Stimulated activated CD8-positive, alpha-beta memory T cell treated with anti-CD3 and anti-CD28 coated beads, Interleukin-2, amount 100 ng/mL, for 1 hour (primary cell): ENCODE data around the gene CCDC178.
"Not testable (repeated sequence)": the region's sequence is repeated elsewhere in the genome, so short reads cannot be mapped to it uniquely, and the experiment has no call there.

Source experiments
- DNase-seq, 2 donors: peaks; one replicate each; pipeline ENCODE4 v3.0.0-alpha.2; 2020; ENCODE audit warnings: low read depth in 2 of 2

Gene CCDC178

GRCh38 chr18:33355263-33355662 is 85.3 kb downstream of the CCDC178 start:
- no peak for DNase-seq

DNA sequence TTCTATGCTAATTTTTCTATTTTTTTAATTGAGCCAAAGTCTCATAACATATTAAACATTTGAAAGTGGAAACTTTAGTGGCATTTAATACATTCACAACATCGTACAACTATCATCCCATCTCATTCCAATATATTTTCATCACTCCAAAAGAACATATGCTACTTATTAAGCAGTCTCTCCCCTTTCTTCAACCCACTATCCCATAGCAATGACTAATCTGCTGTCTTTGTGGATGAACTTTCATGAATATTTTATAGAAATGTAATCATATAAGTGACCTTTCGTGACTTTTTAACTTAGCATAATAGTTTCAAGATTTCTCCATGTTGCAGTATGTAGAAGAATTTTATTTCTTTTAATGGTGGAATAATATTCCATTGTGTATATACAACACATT is 90.3 kb downstream of the CCDC178 start:
- no peak for DNase-seq

GRCh38 chr18:33339733-33340132 is 100.8 kb downstream of the CCDC178 start:
- not testable (repeated sequence) for DNase-seq

GRCh38 chr18:33334781-33335180 is 105.7 kb downstream of the CCDC178 start:
- no peak for DNase-seq

DNA sequence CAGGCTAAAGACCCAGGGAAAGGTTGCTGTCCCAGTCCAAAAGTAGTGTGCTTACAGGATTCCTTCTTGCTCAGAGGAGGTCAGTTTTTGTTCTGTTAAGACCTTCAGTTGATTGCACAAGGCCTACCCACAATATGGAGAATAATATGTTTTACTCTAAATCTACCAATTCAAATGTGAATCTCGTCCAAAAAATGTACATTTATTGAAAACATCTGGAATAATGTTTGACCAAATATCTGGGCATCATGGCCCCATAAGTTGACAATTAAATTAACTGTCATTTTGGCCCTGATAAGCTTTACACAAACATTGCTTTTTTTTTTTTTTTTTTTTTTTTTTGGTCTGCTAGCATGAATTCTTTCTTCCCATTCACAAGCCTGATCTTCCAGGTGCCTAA is 109.8 kb downstream of the CCDC178 start:
- DNase-seq = no peak

DNA sequence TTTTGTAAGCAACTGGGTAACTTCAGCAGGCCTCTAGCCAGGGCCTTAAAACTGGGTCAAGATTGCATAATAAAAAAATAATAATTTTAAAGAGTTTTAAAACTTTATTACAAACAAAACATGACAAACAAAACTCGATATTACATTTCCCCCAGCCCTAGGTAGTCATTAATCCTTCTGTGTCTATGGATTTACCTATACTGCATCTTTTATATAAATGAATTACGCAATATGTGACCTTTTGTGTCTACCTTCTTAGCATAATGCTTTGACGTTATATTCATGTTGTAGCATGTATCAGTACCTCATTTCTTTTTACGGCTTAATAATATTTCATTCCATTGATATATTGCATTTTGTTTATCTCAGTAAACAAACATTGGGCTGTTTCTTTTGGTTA is 113.5 kb downstream of the CCDC178 start:
- no peak for DNase-seq

GRCh38 chr18:33317640-33318039 is 122.9 kb downstream of the CCDC178 start:
- DNase-seq = no peak

DNA sequence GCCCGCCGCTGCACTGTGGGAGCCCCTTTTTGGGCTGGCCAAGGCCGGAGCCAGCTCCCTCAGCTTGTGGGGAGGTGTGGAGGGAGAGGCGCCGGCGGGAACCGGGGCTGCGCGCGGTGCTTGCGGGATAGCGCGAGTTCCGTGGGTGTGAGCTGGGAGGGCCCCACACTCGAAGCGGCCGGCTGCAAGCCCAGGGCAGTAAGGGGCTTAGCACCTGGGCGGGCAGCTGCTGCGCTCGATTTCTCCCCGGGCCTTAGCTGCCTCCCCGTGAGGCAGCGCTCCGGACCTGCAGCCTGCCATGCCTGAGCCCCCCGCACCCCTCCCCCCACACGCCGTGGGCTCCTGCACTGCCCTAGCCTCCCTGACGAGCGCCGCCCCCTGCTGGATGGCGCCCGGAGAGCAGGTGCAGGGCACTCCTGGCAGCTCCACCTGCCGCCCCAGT is 124.4 kb downstream of the CCDC178 start:
- DNase-seq = no peak

- no peak for DNase-seq
Observed at GRCh38 chr18:33307520-33307919, 133.0 kb downstream of the CCDC178 start.

- DNase-seq = no peak
Observed at GRCh38 chr18:33304277-33304676, 136.2 kb downstream of the CCDC178 start.

DNA sequence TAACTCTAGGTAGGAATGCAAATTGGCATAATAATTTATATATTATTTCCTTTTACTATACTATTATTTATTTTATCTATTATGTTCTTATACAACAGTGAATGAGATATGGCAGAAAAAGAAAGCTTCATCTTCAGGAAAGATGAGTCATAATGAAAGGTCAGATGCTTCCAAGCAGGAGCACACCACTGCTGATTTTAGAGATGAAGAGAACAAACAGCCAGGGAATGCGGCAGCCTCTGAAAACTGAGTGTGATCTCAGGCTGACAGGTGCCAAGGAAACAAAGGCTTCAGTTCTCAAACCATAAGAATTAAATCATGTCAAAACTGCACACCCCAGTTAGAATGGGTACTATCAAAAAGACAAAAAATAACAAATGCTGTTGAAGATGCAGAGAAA is 149.0 kb downstream of the CCDC178 start:
- no peak for DNase-seq

- DNase-seq = no peak
Observed at GRCh38 chr18:33288082-33288716, 152.3 kb downstream of the CCDC178 start.

DNA sequence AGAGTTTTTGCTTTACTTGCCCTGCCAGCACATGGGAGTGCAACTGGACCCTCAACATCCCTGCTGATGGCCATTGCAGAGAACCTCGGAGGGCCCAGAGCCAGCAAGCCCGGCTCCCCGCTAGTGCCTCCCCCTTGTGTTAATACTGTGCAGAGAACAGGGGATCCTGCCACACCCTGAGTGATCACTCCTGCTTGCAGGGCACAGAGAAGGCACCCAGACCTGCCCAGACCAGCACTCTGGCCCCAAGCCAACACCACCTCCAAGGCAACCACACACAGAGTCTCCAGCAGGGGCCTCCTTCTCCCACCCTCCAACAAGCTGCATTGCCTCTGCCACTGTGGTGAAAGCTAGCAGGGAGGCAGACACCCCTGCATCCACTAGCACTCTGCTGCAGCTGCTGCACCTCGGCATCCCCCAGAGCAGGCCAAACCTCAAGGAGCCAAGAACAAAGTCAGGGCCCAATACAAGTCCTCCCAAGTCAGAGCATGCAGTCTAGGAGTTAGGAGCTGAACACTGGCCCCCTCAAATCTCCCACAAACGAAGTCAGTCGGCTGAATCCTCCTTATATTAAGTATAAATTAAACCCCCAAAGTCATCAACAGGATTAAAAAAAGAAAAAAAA is 157.7 kb downstream of the CCDC178 start:
- DNase-seq = no peak

DNA sequence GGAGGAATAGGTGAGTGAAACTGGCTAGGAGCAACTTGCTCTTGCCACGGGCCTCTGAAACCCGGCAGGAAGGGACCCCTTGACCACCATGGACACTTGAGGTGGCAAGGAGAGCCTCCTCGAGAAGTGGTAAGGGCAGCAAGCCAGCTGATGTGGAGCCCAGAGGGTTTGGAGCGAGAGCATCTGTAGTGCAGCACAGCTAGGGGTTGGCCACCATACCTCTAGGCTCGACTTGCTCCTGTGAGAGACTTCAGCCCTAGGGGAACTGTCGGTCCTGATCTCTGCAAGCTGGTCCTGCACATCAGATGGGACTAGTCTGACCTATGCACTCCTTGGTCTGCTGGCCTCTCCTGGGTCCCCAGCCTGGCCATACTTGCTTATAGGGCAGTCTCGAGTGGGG is 158.4 kb downstream of the CCDC178 start:
- no peak for DNase-seq

GRCh38 chr18:33277431-33277830 is 163.1 kb downstream of the CCDC178 start:
- no peak for DNase-seq

DNA sequence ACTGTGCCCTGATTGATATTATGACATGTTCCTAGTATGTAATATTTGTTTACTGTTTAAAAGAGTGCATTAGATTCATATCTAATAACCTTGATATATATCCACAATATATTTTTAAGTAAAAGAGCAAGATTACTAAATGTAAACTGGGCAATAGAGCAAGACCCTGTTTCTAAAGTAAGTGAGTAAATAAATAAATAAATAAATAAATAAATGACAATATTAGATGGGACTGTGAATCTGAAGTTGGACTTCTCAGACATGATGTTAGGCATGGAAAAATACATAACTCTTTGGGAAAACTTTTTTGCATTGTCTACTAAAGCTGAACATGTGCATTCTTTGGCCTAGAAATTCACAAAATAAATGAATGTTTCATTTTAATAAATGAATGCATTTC is 164.7 kb downstream of the CCDC178 start:
- DNase-seq = no peak

DNA sequence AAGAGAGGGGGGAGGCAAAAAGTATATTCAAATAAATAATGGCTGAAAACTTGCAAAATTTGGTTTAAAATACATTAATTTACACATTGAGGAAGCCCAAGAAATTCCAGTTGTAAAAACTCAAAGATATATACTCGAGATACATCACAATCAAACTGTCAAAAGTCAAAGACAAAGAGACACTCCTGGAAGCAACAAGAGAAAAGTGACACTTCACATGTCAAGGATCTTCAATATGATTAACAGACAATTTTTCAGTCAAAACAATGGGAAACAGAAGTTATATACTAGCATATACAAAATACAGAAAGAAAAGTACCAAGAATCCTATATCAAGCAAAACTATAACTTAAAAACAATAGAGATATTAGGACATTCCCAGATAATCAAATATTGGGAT is 170.2 kb downstream of the CCDC178 start:
- DNase-seq = no peak

GRCh38 chr18:33269223-33269622 is 171.3 kb downstream of the CCDC178 start:
- DNase-seq = no peak

DNA sequence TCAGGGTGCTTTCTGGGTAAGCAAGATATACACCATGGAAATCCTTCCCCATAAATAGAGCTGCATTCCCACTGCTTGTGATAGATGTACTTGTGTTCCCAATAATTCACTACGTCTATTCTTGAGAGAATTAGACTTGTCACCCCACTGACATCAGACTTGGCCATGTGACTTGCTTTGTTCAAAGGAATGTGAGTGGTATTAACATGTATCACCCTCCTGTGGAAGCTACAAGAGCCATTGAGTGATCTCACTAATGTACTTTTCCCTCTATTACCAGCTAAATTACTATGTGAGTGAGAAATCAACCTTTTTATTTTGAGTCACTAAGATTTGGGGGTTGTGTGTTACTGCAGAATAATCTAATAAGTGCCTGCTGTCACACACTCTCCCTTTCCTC is 176.0 kb downstream of the CCDC178 start:
- DNase-seq = no peak

DNA sequence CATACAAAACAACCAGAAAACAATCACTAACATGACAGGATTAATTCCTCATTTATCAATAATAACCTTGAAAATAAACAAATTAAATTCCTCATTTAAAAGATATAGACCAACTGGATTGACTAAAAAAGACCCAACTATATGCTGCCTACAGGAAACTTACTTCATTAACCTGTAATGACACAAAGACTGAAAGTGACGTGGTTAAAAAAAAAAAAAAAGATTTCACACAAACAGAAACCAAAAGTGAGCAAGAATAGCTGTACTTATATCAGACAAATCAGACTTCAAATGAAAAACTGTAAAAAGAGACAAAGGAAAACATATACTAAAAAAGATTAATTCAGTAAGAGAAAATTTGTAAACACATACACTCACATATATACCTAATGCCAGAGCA is 201.2 kb downstream of the CCDC178 start:
- DNase-seq = no peak

DNA sequence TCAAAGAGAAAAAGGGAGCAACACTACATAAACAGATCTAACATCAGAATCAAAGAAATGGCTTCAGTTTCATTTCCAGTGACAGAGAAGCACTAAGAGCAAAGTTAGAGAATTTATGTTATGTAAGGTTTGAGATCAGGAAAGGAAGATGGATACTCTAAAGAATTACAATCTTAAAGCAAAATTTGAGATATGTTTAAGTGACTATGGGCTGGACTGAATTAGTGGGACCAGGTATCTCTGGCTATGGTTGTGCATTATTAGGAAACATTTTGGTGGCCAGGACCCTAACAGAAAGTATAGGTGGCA is 208.2 kb downstream of the CCDC178 start:
- DNase-seq = no peak

- no peak for DNase-seq
Observed at GRCh38 chr18:33231474-33232317, 208.8 kb downstream of the CCDC178 start.

- DNase-seq = no peak
Observed at GRCh38 chr18:33212363-33212762, 228.2 kb downstream of the CCDC178 start.
